OCI-LY1 (cell line): ENCODE measurements around the gene SCN8A.

ENCODE experiments used
- H2AFZ ChIP-seq: fragments of 200-600 bp; sonication (generic), shearing (Covaris generic); 2 replicates; pipeline ENCODE4 v1.6.0; 2014; ENCODE audit warnings: antibody characterized with exemption, mild to moderate bottlenecking, low read length
- H3F3A ChIP-seq: fragments of 200-600 bp; sonication (generic), shearing (Covaris generic); 2 replicates; pipeline ENCODE4 v1.6.0; 2014; ENCODE audit warnings: mild to moderate bottlenecking, antibody characterized with exemption, low read length, moderate library complexity; ENCODE audit not compliant: insufficient read depth
- H3K27ac ChIP-seq: fragments of 200-600 bp; sonication (generic); 2 replicates; pipeline ENCODE4 v1.5.1; 2014; ENCODE audit warnings: low read length, mixed run types, mild to moderate bottlenecking, low read depth; ENCODE audit not compliant: poor library complexity, severe bottlenecking
- H3K27me3 ChIP-seq: fragments of 200-600 bp; sonication (generic); 2 replicates; pipeline ENCODE4 v1.6.0; 2014; ENCODE audit warnings: antibody characterized with exemption, mild to moderate bottlenecking, low read length, moderate library complexity; ENCODE audit not compliant: insufficient read depth
- H3K36me3 ChIP-seq: fragments of 200-600 bp; sonication (generic); 2 replicates; pipeline ENCODE4 v1.6.1; 2014; ENCODE audit warnings: mild to moderate bottlenecking, antibody characterized with exemption, low read length, moderate library complexity, mixed read lengths; ENCODE audit not compliant: insufficient read depth
- H3K4me1 ChIP-seq: fragments of 200-600 bp; sonication (generic); 2 replicates; pipeline ENCODE4 v1.5.1; 2014; ENCODE audit warnings: mild to moderate bottlenecking, low read length, moderate library complexity; ENCODE audit not compliant: insufficient read depth, severe bottlenecking
- H3K4me2 ChIP-seq: fragments of 200-600 bp; sonication (generic), shearing (Covaris generic); 2 replicates; pipeline ENCODE4 v1.6.1; 2014; ENCODE audit warnings: low read length
- H3K4me3 ChIP-seq: fragments of 200-600 bp; sonication (generic); 2 replicates; pipeline ENCODE4 v1.5.1; 2014; ENCODE audit warnings: low read length, low read depth, mild to moderate bottlenecking, mixed read lengths; ENCODE audit not compliant: poor library complexity, severe bottlenecking
- H3K79me2 ChIP-seq: fragments of 200-600 bp; shearing (Covaris generic); 2 replicates; pipeline ENCODE4 v1.6.1; 2016; ENCODE audit warnings: mixed run types, low read length, mixed read lengths; ENCODE audit not compliant: insufficient read depth
- H3K9ac ChIP-seq: fragments of 200-600 bp; sonication (generic), shearing (Covaris generic); 2 replicates; pipeline ENCODE4 v1.6.1; 2014; ENCODE audit warnings: mild to moderate bottlenecking, low read length, mixed read lengths
- H3K9me2 ChIP-seq: fragments of 200-600 bp; sonication (generic), shearing (Covaris generic); 2 replicates; pipeline ENCODE4 v1.6.1; 2014; ENCODE audit warnings: low read depth, mild to moderate bottlenecking, low read length, mixed read lengths
- H3K9me3 ChIP-seq: fragments of 200-600 bp; shearing (Covaris generic); 2 replicates; pipeline ENCODE4 v1.6.1; 2014; ENCODE audit warnings: low read length, mixed read lengths
- H4K20me1 ChIP-seq: fragments of 200-600 bp; sonication (generic), shearing (Covaris generic); 2 replicates; pipeline ENCODE4 v1.6.0; 2016; ENCODE audit warnings: mild to moderate bottlenecking, low read length; ENCODE audit not compliant: insufficient read depth
- EZH2 ChIP-seq: fragments of 200-600 bp; sonication (generic), shearing (Covaris generic); IDR thresholded peaks from 2 replicates; pipeline ENCODE4 v1.8.0; 2017; ENCODE audit warnings: borderline replicate concordance, mixed run types, mild to moderate bottlenecking, antibody characterized with exemption, low read length, moderate library complexity, mixed read lengths
- TF ChIP-seq, protein P1 (sequence below): fragments of 200-600 bp; sonication (generic), shearing (Covaris generic); IDR thresholded peaks from 2 replicates; pipeline ENCODE4 v1.5.1; 2017; ENCODE audit warnings: mild to moderate bottlenecking, antibody characterized with exemption, low read length, moderate library complexity, mixed read lengths

The SCN8A gene

GRCh38 chr12:51855586-51856428 is 264.8 kb downstream of the SCN8A start:
- Histone ChIP-seq H3K4me2 (no peak overlapping the region), H3K27ac (no peak overlapping the region), H3K9me2 (no peaks in the 10 kb centered on the region), H3F3A (no peaks in the 10 kb centered on the region), H3K79me2 (no peaks in the 10 kb centered on the region), H3K27me3 (no peaks in the 10 kb centered on the region; the same call in 1 of the 2 replicates), H3K9me3 (no peaks in the 10 kb centered on the region), H3K4me1 (no peaks in the 10 kb centered on the region), H4K20me1 (no peaks in the 10 kb centered on the region), H3K4me3 (no peak overlapping the region), H3K36me3 (no peaks in the 10 kb centered on the region), H2AFZ (no peak overlapping the region), H3K9ac (no peak overlapping the region)
- no peak for TF ChIP-seq EZH2
- TF ChIP-seq, protein P1, sequence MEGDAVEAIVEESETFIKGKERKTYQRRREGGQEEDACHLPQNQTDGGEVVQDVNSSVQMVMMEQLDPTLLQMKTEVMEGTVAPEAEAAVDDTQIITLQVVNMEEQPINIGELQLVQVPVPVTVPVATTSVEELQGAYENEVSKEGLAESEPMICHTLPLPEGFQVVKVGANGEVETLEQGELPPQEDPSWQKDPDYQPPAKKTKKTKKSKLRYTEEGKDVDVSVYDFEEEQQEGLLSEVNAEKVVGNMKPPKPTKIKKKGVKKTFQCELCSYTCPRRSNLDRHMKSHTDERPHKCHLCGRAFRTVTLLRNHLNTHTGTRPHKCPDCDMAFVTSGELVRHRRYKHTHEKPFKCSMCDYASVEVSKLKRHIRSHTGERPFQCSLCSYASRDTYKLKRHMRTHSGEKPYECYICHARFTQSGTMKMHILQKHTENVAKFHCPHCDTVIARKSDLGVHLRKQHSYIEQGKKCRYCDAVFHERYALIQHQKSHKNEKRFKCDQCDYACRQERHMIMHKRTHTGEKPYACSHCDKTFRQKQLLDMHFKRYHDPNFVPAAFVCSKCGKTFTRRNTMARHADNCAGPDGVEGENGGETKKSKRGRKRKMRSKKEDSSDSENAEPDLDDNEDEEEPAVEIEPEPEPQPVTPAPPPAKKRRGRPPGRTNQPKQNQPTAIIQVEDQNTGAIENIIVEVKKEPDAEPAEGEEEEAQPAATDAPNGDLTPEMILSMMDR, result no peak

GRCh38 chr12:51860986-51861385 is 270.0 kb downstream of the SCN8A start:
- Histone ChIP-seq H3K9me3 (no peaks in the 10 kb centered on the region), H3K9me2 (no peaks in the 10 kb centered on the region), H3K27ac (no peak overlapping the region), H3K4me2 (no peak overlapping the region), H3K79me2 (no peaks in the 10 kb centered on the region), H3K9ac (no peak overlapping the region), H2AFZ (no peak overlapping the region), H3K27me3 (no peaks in the 10 kb centered on the region; the same call in 1 of the 2 replicates), H3F3A (no peaks in the 10 kb centered on the region), H3K4me3 (no peak overlapping the region), H4K20me1 (no peaks in the 10 kb centered on the region), H3K36me3 (no peaks in the 10 kb centered on the region), H3K4me1 (no peaks in the 10 kb centered on the region)
- TF ChIP-seq, protein P1, result no peak
- no peak for TF ChIP-seq EZH2
